Activated CD4-positive, alpha-beta T cell treated with anti-CD3 and anti-CD28 coated beads, Interleukin-2, amount 50 U/mL, for 24 hours (primary cell): Measurements from ENCODE around the gene UBE2E1.
"Not testable (repeated sequence)": the region's sequence is repeated elsewhere in the genome, so short reads cannot be mapped to it uniquely, and the experiment has no call there.

Experiments used
- DNase-seq, 2 donors: peaks; one replicate each; pipeline ENCODE4 v3.0.0-alpha.2; 2020; ENCODE audit warnings: low read depth in 1 of 2, low spot score in 1 of 2

UBE2E1 gene

DNA sequence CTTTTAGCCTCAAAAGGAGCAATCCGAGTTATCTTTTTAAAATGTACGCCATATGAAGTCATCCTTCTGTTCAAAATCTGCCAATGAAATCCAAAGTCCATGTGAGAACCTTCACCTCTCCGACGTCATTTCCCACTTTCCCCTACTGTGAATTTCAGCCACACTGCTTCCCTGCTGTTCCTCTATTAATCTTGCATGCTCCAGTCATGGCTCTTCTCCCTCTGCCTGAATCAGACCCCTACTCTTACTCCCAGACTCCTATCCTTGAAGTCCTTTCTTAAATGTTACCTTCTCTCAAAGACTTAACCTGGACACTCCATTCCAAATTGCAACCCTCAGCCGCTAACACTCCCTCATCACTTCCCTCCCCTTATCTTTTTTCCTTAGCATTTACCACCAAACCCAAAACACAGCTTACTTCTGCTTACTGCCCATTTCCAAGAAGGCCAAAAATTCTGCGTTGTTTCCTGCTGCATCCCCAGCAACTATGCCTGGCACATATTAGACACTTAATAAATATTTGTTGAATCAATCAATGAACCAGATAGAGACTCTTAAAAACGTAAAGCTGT lies 109.9 kb downstream of the UBE2E1 start:
- DNase-seq, result no peak

- peak in 1 of 2 donors; percentile 11 for DNase-seq
Measured at GRCh38 chr3:23916152-23916885, 110.6 kb downstream of the UBE2E1 start.

- peak; percentile 87 to 97 for DNase-seq
Measured at GRCh38 chr3:23916886-23917678, 111.3 kb downstream of the UBE2E1 start, which contains the start of the genes NKIRAS1 and RPL15. Gene NKIRAS1, minus strand, starts transcription at chr3:23916990. Its CDS starts 6,086 bp downstream, at chr3:23910904. Gene RPL15, plus strand, starts transcription at chr3:23917132. Its CDS starts 728 bp downstream, at chr3:23917860.

GRCh38 chr3:23917679-23918303 lies 112.0 kb downstream of the UBE2E1 start:
- peak in 1 of 2 donors; percentile 73 for DNase-seq

- not testable (repeated sequence) for DNase-seq
Measured at GRCh38 chr3:23918331-23918730, 112.6 kb downstream of the UBE2E1 start.

- DNase-seq, result no peak
Measured at GRCh38 chr3:23919628-23920027, 113.9 kb downstream of the UBE2E1 start.

GRCh38 chr3:23920151-23920655 lies 114.4 kb downstream of the UBE2E1 start:
- no peak for DNase-seq

DNA sequence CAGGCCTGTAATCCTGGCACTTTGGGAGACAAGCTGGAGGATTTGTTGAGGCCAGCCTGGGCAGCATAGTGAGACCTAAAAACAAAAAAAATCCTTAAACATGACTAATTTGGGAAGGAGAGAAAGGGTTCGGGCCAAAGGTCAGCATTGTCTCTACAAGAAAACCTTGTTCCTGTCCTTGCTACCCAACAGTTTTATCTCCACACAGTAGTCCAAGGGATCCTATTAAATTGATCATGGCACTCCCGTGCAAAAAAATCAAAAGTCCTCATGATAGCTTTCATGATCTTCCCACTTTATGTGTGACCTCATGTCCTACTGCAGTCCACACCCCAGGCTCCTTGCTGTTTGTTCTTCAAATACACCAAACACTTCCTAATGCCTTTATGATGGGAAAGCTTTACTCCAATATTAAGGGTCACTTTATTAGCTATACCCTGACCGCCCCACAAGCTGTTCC lies 115.3 kb downstream of the UBE2E1 start:
- no peak for DNase-seq

GRCh38 chr3:23923786-23924185 lies 118.0 kb downstream of the UBE2E1 start:
- no peak for DNase-seq

GRCh38 chr3:23926246-23926645 lies 120.5 kb downstream of the UBE2E1 start:
- DNase-seq, result no peak

DNA sequence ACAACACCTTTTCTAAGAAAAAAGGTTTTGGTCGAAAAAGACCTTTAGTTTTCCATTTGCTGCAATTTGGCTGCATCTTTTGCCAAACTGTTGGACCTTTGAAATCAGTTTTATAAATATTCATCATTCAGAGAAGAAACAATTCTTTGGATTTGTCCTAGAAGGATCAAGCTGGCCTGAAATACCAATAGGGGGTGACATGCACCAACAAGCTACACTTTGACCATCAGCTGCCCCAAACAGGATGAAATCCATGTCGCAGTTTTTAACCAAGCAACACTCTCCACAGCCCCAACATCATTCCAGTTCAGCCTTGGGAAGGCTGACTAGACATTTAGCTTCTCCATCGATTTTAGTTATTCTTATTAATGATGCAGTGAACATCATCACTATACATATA lies 121.0 kb downstream of the UBE2E1 start:
- DNase-seq, result no peak

DNA sequence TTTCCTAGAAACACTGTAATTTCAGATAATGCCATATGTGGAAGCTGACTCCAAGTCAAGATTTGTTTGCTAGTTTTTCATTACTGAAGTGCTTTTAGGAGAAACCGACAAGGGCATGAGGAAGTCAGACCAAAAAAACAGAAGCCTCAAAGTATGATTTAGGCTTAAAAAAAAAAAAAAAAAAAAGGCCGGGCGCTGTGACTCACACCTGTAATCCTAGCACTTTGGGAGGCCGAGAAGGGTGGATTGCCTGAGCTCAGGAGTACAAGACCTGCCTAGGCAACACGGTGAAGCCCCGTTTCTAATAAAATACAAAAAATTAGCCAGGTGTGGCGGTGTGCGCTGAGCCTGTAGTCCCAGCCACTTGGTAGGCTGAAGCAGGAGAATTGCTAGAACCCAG lies 122.8 kb downstream of the UBE2E1 start:
- no peak for DNase-seq

DNA sequence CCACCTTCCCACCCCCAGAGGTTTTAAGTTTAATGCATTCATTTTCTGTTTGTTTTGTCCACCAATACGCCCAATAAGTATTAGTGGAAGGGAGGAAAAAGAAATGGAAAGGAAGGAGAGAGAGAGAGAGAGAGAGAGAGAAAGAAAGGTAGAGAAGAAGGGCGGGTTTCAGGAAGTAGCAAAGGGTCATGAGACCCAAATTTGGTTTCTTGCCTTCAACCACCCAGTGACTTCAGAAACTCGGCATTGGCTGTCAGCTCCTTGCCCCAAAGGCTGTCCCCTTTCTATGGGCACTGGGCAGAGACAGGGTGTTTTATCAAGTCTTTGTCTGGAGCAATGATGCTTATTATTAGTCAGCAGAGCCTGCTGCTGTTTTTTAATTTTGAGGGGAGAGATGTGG lies 125.8 kb downstream of the UBE2E1 start:
- no peak for DNase-seq

- no peak for DNase-seq
Measured at GRCh38 chr3:23932571-23932970, 126.8 kb downstream of the UBE2E1 start.

DNA sequence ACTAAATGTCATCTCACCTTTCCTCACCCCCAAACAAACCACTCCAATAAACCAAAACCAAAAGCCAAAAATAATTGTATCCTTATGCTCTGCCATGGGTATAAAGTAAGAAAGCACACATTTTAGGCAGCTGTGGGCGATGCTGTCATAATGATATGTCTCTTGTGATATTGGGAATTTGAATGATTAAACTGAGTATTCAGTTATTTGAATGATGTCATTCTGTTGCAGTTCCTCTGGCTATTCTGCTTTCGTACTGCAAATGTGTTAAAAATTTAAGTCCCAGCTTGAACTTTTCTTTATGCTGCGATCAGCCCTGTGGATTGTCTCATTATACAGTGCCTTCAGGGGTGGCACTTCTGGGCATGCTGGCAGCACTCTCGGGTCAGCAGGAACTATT lies 128.5 kb downstream of the UBE2E1 start:
- DNase-seq, result no peak

DNA sequence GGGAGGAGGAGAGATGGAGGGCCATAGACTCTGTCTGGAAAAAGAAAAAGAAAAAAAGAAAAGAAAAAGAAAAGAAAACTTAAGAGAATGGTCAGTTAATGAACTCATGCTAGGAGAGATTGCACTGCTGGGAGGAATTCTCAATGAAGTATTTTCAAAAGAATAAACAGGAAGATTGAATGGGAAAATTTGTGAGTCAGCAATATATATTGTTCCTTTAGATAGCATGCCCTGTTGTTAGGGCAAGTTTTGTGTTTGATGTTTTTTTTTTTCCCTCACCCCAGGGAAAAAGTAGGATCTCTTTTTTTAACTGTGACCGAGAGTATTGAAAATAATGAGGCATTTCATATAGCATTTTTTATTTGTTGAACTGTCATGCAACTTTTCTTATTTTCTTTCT lies 131.5 kb downstream of the UBE2E1 start:
- no peak for DNase-seq

- DNase-seq, result no peak
Measured at GRCh38 chr3:23938688-23939087, 132.9 kb downstream of the UBE2E1 start.

DNA sequence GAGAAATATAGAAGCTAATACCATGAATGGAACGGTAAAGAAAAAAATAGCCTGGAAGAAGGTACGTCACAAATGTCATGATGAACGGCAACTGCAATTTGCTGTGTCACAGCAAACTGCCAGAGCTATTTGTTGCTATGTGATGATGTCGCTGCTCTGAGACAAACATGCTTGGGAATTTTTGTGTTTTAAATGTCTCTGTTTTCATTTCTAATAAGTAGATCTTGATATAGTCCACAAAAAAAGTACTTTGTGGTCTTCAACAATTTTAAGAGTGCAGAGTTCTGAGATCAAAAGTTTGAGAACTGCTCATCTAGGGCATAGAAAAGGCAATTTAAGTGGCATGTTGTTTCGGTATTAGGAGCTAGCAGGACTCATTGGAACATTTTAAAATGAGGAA lies 135.0 kb downstream of the UBE2E1 start:
- no peak for DNase-seq
